Endothelial cell of umbilical vein (primary cell): Measurements from ENCODE around the gene NEK7. TPM values are rescaled to one million over a fixed set of nuclear protein-coding genes. Genes with fewer than 3 reads are reported as not detected.

Experiments used
- BruUV-seq: library from RNA; stranded (reverse); fragments of 400-500 nt; replicated peaks from 2 replicates; lab custom pipeline; 2021; lab: Mats Ljungman, UMichigan
- CTCF ChIA-PET: fragments of 300-600, 350-600 bp; sonication (Branson Sonifier 250); formaldehyde crosslinking; loops from one replicate; lab custom pipeline; 2021; ENCODE audit warnings: antibody characterized with exemption, inconsistent platforms; lab: Charles Lee
- POLR2A ChIA-PET: fragments of 300-600, 350-600 bp; sonication (Branson Sonifier 250); formaldehyde crosslinking; loops from one replicate; lab custom pipeline; 2021; ENCODE audit warnings: antibody characterized with exemption, inconsistent platforms; lab: Charles Lee
- DNase-seq: peaks from one replicate; pipeline ENCODE4 v3.0.0-alpha.2; 2011; ENCODE audit warnings: low read depth, low spot score
- FAIRE-seq: peaks from 2 replicates; lab custom pipeline; 2011; peaks lifted over from hg19 to GRCh38; lab: Jason Lieb, UNC
- H2AFZ ChIP-seq: 2 replicates; pipeline ENCODE4 v1.6.0; 2012; ENCODE audit warnings: low read depth, low read length, control low read depth, inconsistent platforms
- H3K27ac ChIP-seq: 2 replicates; pipeline ENCODE4 v1.5.1; 2011; ENCODE audit warnings: low read depth, mild to moderate bottlenecking, control low read depth, low read length, moderate library complexity; ENCODE audit not compliant: insufficient read depth
- H3K27me3 ChIP-seq, 2 experiments: 2 replicates each; pipeline versions ENCODE4 v1.6.0 to v1.6.1; 2011; ENCODE audit warnings: low read length in 2 of 2, mixed read lengths in 1 of 2; ENCODE audit not compliant: control insufficient read depth in 2 of 2, insufficient read depth in 2 of 2
- H3K36me3 ChIP-seq, 2 experiments: 2 replicates in 1 of 2; 3 replicates in 1 of 2; pipeline ENCODE4 v1.5.1; 2011; ENCODE audit warnings: low read length in 2 of 2, mild to moderate bottlenecking in 1 of 2, moderate library complexity in 1 of 2; ENCODE audit not compliant: control insufficient read depth in 2 of 2, insufficient read depth in 2 of 2; ENCODE audit errors: extremely low read depth in 1 of 2
- H3K4me1 ChIP-seq: 3 replicates; pipeline ENCODE4 v1.5.1; 2011; ENCODE audit warnings: mild to moderate bottlenecking, low read length; ENCODE audit not compliant: control insufficient read depth, insufficient read depth; ENCODE audit errors: extremely low read depth
- H3K4me2 ChIP-seq: 2 replicates; pipeline ENCODE4 v1.6.1; 2011; ENCODE audit warnings: low read length, control low read depth, mixed read lengths; ENCODE audit not compliant: insufficient read depth
- H3K4me3 ChIP-seq, 3 experiments: fragments of 200-600 bp in 1 of 3; sonication (generic), shearing (Covaris generic) in 1 of 3; replicated peaks in 1 of 3; 2 replicates each; pipeline ENCODE4 v1.5.1; 2011 to 2016; ENCODE audit warnings: control low read depth in 3 of 3, low read length in 3 of 3, mild to moderate bottlenecking in 2 of 3, inconsistent platforms in 1 of 3, low read depth in 1 of 3, moderate library complexity in 1 of 3; ENCODE audit not compliant: insufficient read depth in 1 of 3
- H3K79me2 ChIP-seq: 2 replicates; pipeline ENCODE4 v1.6.0; 2012; ENCODE audit warnings: low read length, inconsistent platforms; ENCODE audit not compliant: control insufficient read depth, insufficient read depth
- H3K9ac ChIP-seq: replicated peaks from 2 replicates; pipeline ENCODE3; 2011; ENCODE audit warnings: low read length, control low read depth; ENCODE audit not compliant: insufficient read depth; ENCODE audit errors: extremely low read depth
- H3K9me1 ChIP-seq: replicated peaks from 3 replicates; pipeline ENCODE4 v1.6.0; 2011; ENCODE audit warnings: mild to moderate bottlenecking, low read length; ENCODE audit not compliant: control insufficient read depth, insufficient read depth; ENCODE audit errors: extremely low read depth
- H3K9me3 ChIP-seq: replicated peaks from 2 replicates; pipeline ENCODE4 v1.5.1; 2012; ENCODE audit warnings: low read length, inconsistent platforms; ENCODE audit not compliant: control insufficient read depth, insufficient read depth
- H4K20me1 ChIP-seq: replicated peaks from 2 replicates; pipeline ENCODE3; 2011; ENCODE audit warnings: mild to moderate bottlenecking, low read length; ENCODE audit not compliant: control insufficient read depth, insufficient read depth; ENCODE audit errors: extremely low read depth
- CTCF ChIP-seq, 2 donors: IDR thresholded peaks; 1 replicate in 1 of 2; 2 replicates in 1 of 2; pipeline ENCODE4 v1.5.1; 2011; ENCODE audit warnings: low read length in 2 of 2, mild to moderate bottlenecking in 2 of 2, moderate library complexity in 2 of 2, control low read depth in 1 of 2, inconsistent platforms in 1 of 2, low read depth in 1 of 2; ENCODE audit not compliant: insufficient read depth in 1 of 2; ENCODE audit errors: extremely low read depth in 1 of 2
- EZH2 ChIP-seq: IDR thresholded peaks from 2 replicates; pipeline ENCODE4 v1.6.1; 2012; ENCODE audit warnings: borderline replicate concordance, low read depth, mild to moderate bottlenecking, moderate library complexity, low read length, inconsistent platforms; ENCODE audit not compliant: severe bottlenecking
- FOS ChIP-seq: IDR thresholded peaks from 2 replicates; pipeline ENCODE4 v1.6.1; 2011; ENCODE audit warnings: mild to moderate bottlenecking, low read length, moderate library complexity, borderline replicate concordance; ENCODE audit not compliant: insufficient read depth
- GATA2 ChIP-seq: IDR thresholded peaks from 2 replicates; pipeline ENCODE4 v1.7.0; 2011; ENCODE audit warnings: low read depth, mild to moderate bottlenecking, moderate library complexity, mixed read lengths, low read length; ENCODE audit not compliant: insufficient read length, insufficient read depth
- JUN ChIP-seq: IDR thresholded peaks from 2 replicates; pipeline ENCODE4 v1.6.1; 2011; ENCODE audit warnings: borderline replicate concordance, low read depth; ENCODE audit not compliant: insufficient read length, insufficient read depth
- MAX ChIP-seq: IDR thresholded peaks from 2 replicates; pipeline ENCODE4 v1.6.1; 2011; ENCODE audit not compliant: insufficient read depth, insufficient read length
- MYC ChIP-seq: IDR thresholded peaks from one replicate; pipeline ENCODE4 v1.6.1; 2011; ENCODE audit warnings: mild to moderate bottlenecking, low read depth, low read length
- POLR2A ChIP-seq: IDR thresholded peaks from 2 replicates; pipeline ENCODE4 v1.6.1; 2012; ENCODE audit warnings: low read depth, mild to moderate bottlenecking, control low read depth, low read length
- POLR2AphosphoS5 ChIP-seq: IDR thresholded peaks from 2 replicates; pipeline ENCODE4 v1.6.1; 2012; ENCODE audit warnings: low read depth, mild to moderate bottlenecking, control low read depth, low read length, moderate library complexity; ENCODE audit not compliant: insufficient read depth
- dilution Hi-C: fragments of 300-500 bp; cut with MboI; formaldehyde crosslinking; loops from one replicate; pipeline ENCODE4 v1.15.0; 2019; ENCODE audit warnings: low sequenced_read_pairs; ENCODE audit not compliant: extremely low pct_ligation_motif_present
- intact Hi-C: fragments of 100-400 bp; cut with micrococcal nuclease; formaldehyde crosslinking; loops from one replicate; pipeline ENCODE4 v1.10.0; 2022
- polyA plus RNA-seq, 4 experiments: library from polyadenylated mRNA; depleted of rRNA in 3 of 4; stranded (reverse) in 3 of 4; unstranded in 1 of 4; fragments of >200 nt; gene quantifications; 2 replicates each; pipeline versions ENCODE4 v1.2.1 to v1.2.3, GENCODE V29; 2011 to 2012; ENCODE audit warnings: missing spikeins in 1 of 4
- total RNA-seq: library from RNA; stranded (reverse); gene quantifications from 2 replicates; pipeline ENCODE4 v1.2.3, GENCODE V29; 2021

NEK7 gene
- total and polyA plus RNA-seq, 2 donors (not counting 3 experiments of a cell fraction or from before 2014, with no cell fraction given), result 22.6 to 45.7 TPM

- no peaks in the 10 kb centered on the region for H3K9me1 ChIP-seq
Observed at GRCh38 chr1:198272492-198272891, 115.7 kb downstream of the NEK7 start.

More at GRCh38 chr1:198272492-198272891, 115.7 kb downstream of the NEK7 start:
- ChIA-PET POLR2A (no interaction called here), CTCF (interaction anchor here (1.0 kb wide), 1 partner anchor 114 kb away, joined by 3 read pairs; no protein-coding TSS in a partner anchor)
- Histone ChIP-seq H3K79me2 (peaks cover 24% of the 10 kb centered on the region), H3K4me3 (no peak overlapping the region), H2AFZ (no peak overlapping the region), H4K20me1 (no peaks in the 10 kb centered on the region), H3K4me1 (peaks cover 69% of the 10 kb centered on the region), H3K36me3 (no peaks in the 10 kb centered on the region), H3K27me3 (no peaks in the 10 kb centered on the region), H3K9me3 (no peaks in the 10 kb centered on the region), H3K27ac (peak overlapping the region; percentile 64), H3K4me2 (peak overlapping the region; percentile 62), H3K9ac (no peak overlapping the region)
- peak; percentile 56 for DNase-seq
- TF ChIP-seq POLR2A (peak; percentile 42), FOS (peak; percentile 33), EZH2 (no peak), JUN (peak; percentile 18), GATA2 (peak; percentile 41), MYC (no peak), CTCF (IDR thresholded peaks at IDR 0.05; ENCODE audit: extremely low read depth in 1 of 2, insufficient read depth in 1 of 2, low read depth in 1 of 2, low read length in 2 of 2) (no peak), MAX (no peak), POLR2AphosphoS5 (no peak)
- intact Hi-C loops, result loop anchor here (1.0 kb wide), 2 partner anchors 119 to 171 kb away; no protein-coding TSS in a partner anchor
- no TSS peak for BruUV-seq
- no peak for FAIRE-seq
- dilution Hi-C loops, result no loop called here
